ENCODE data around the gene OR52E2. TPM values are rescaled to one million over a fixed set of nuclear protein-coding genes. Genes with fewer than 3 reads are reported as not detected.

The OR52E2 gene
- not detected in 2 replicates for total RNA-seq (2022)
- Bru-seq, nascent RNA = not detected
- BruChase-seq, experiment 1, labeled RNA remaining after a 6-hour chase = not detected
- BruChase-seq, experiment 2, labeled RNA remaining after a 2-hour chase = not detected
- long read RNA-seq = 0 reads

GRCh38 chr11:5059391-5059790, at the start of gene OR52E2:
Gene OR52E2 (minus strand): TSS chr11:5059627. CDS start chr11:5059627, 0 bp downstream.
- Mint-ChIP-seq H3K27me3 (ENCODE audit: unreplicated experiment) (peaks cover 13% of the 10 kb centered on the region), H3K27ac (ENCODE audit: unreplicated experiment) (no peak within 1 kb of the TSS), H3K4me3 (ENCODE audit: low read depth, unreplicated experiment) (no peak within 1 kb of the TSS), H3K9me3 (ENCODE audit: low read depth, unreplicated experiment) (peaks cover 8% of the 10 kb centered on the region), H3K36me3 (ENCODE audit: insufficient read depth, unreplicated experiment) (no peaks in the 10 kb centered on the region), H3K4me1 (ENCODE audit: low read depth, unreplicated experiment) (no peaks in the 10 kb centered on the region)
- no peak for DNase-seq
- BruUV-seq (replicated peaks) = no TSS peak
- intact Hi-C loops (cut with micrococcal nuclease; ENCODE audit: unreplicated experiment) = no loop called here
- TF ChIP-seq CTCF (IDR thresholded peaks at IDR 0.05; ENCODE audit: unreplicated experiment) = no peak
- CTCF ChIA-PET = no interaction called here

GRCh38 chr11:5107285-5107684, 47.9 kb upstream of the OR52E2 start:
- H3K27ac Mint-ChIP-seq (ENCODE audit: unreplicated experiment) = no peak overlapping the region
- H3K36me3 Mint-ChIP-seq (ENCODE audit: insufficient read depth, unreplicated experiment) = no peaks in the 10 kb centered on the region
- no peak for TF ChIP-seq CTCF (IDR thresholded peaks at IDR 0.05; ENCODE audit: unreplicated experiment)

GRCh38 chr11:5103066-5103465, 43.6 kb upstream of the OR52E2 start:
- no peaks in the 10 kb centered on the region for H3K27me3 Mint-ChIP-seq (ENCODE audit: unreplicated experiment)
- TF ChIP-seq CTCF (IDR thresholded peaks at IDR 0.05; ENCODE audit: unreplicated experiment) = no peak
- no peaks in the 10 kb centered on the region for H3K9me3 Mint-ChIP-seq (ENCODE audit: low read depth, unreplicated experiment)

More at GRCh38 chr11:5107285-5107684, 47.9 kb upstream of the OR52E2 start:
- Mint-ChIP-seq H3K27me3 (ENCODE audit: unreplicated experiment) (no peaks in the 10 kb centered on the region), H3K4me3 (ENCODE audit: low read depth, unreplicated experiment) (no peak overlapping the region), H3K4me1 (ENCODE audit: low read depth, unreplicated experiment) (no peaks in the 10 kb centered on the region), H3K9me3 (ENCODE audit: low read depth, unreplicated experiment) (no peaks in the 10 kb centered on the region)
- intact Hi-C loops (cut with micrococcal nuclease; ENCODE audit: unreplicated experiment) = no loop called here
- DNase-seq = no peak
- CTCF ChIA-PET = no interaction called here
- no TSS peak for BruUV-seq (replicated peaks)

GRCh38 chr11:5102246-5102645, 42.8 kb upstream of the OR52E2 start:
- Mint-ChIP-seq H3K9me3 (ENCODE audit: low read depth, unreplicated experiment) (no peaks in the 10 kb centered on the region), H3K27me3 (ENCODE audit: unreplicated experiment) (no peaks in the 10 kb centered on the region), H3K4me1 (ENCODE audit: low read depth, unreplicated experiment) (no peaks in the 10 kb centered on the region), H3K27ac (ENCODE audit: unreplicated experiment) (no peak overlapping the region), H3K4me3 (ENCODE audit: low read depth, unreplicated experiment) (no peak overlapping the region), H3K36me3 (ENCODE audit: insufficient read depth, unreplicated experiment) (no peaks in the 10 kb centered on the region)
- no peak for DNase-seq
- intact Hi-C loops (cut with micrococcal nuclease; ENCODE audit: unreplicated experiment) = no loop called here
- no peak for TF ChIP-seq CTCF (IDR thresholded peaks at IDR 0.05; ENCODE audit: unreplicated experiment)
- CTCF ChIA-PET = no interaction called here
- no TSS peak for BruUV-seq (replicated peaks)

More at GRCh38 chr11:5103066-5103465, 43.6 kb upstream of the OR52E2 start:
- CTCF ChIA-PET = no interaction called here
- Mint-ChIP-seq H3K36me3 (ENCODE audit: insufficient read depth, unreplicated experiment) (no peaks in the 10 kb centered on the region), H3K4me3 (ENCODE audit: low read depth, unreplicated experiment) (no peak overlapping the region), H3K4me1 (ENCODE audit: low read depth, unreplicated experiment) (no peaks in the 10 kb centered on the region), H3K27ac (ENCODE audit: unreplicated experiment) (no peak overlapping the region)
- DNase-seq = no peak
- no TSS peak for BruUV-seq (replicated peaks)
- intact Hi-C loops (cut with micrococcal nuclease; ENCODE audit: unreplicated experiment) = no loop called here

All from Calu3 (cell line).